ENCODE results near the gene TMEM82. TPM values are rescaled to one million over a fixed set of nuclear protein-coding genes. Genes with fewer than 3 reads are reported as not detected.

TMEM82 gene
- polyA plus RNA-seq, 2 donors, result not detected

- Histone ChIP-seq H3K36me3 (ENCODE audit: control insufficient read depth in 2 of 2, insufficient read depth in 2 of 2, low read length in 1 of 2) (no peaks in the 10 kb centered on the region), H3K4me3 (ENCODE audit: low read depth in 1 of 2, low read length in 2 of 2) (no peak overlapping the region), H3K9me3 (ENCODE audit: control insufficient read depth in 2 of 2, insufficient read depth in 1 of 2, low read depth in 1 of 2, low read length in 1 of 2) (no peaks in the 10 kb centered on the region), H3K27me3 (ENCODE audit: control insufficient read depth in 1 of 2, insufficient read depth in 2 of 2, low read length in 2 of 2) (no peaks in the 10 kb centered on the region), H3K27ac (ENCODE audit: low read depth in 2 of 2, low read length in 1 of 2) (no peak overlapping the region), H3K4me1 (ENCODE audit: control insufficient read depth in 2 of 2, insufficient read depth in 2 of 2, low read length in 1 of 2) (peaks cover 0 to 3% of the 10 kb centered on the region in 2 donors)
- WGBS, 2 donors, result 60 to 70% methylated on average over 18 to 19 of the region's 19 CpGs
These were observed 7.3 kb downstream of the TMEM82 start for GRCh38 chr1:15749399-15750291.

DNA sequence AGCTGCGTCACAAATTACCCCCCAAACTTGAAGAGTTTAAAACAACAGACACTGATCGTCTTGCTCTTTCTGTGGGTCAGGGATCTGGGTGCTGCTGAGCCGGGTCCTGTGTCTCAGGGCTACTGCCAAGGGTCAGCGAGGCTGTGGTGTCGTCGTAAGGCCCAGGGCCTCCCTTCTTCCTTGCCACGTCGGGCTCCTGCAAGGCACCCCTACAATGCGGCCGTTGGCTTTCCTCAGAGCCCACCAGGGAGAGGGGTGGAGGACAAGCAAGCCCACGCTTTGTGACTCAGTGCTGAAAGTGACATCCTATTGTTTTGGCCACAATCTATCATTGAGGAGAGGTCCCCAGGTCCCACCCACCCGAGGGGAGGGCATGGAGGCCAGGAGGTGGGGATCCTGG lies 8.6 kb downstream of the TMEM82 start:
- no peaks in the 10 kb centered on the region for H3K36me3 ChIP-seq (ENCODE audit: control insufficient read depth in 2 of 2, insufficient read depth in 2 of 2, low read length in 1 of 2)
- 91% methylated on average over 12 of the region's 12 CpGs for WGBS, 2 donors
- no peak overlapping the region for H3K4me3 ChIP-seq (ENCODE audit: low read depth in 1 of 2, low read length in 2 of 2)
- no peaks in the 10 kb centered on the region for H3K27me3 ChIP-seq (ENCODE audit: control insufficient read depth in 1 of 2, insufficient read depth in 2 of 2, low read length in 2 of 2)
- no peak overlapping the region for H3K27ac ChIP-seq (ENCODE audit: low read depth in 2 of 2, low read length in 1 of 2)
- H3K9me3 ChIP-seq (ENCODE audit: control insufficient read depth in 2 of 2, insufficient read depth in 1 of 2, low read depth in 1 of 2, low read length in 1 of 2), result no peaks in the 10 kb centered on the region
- H3K4me1 ChIP-seq (ENCODE audit: control insufficient read depth in 2 of 2, insufficient read depth in 2 of 2, low read length in 1 of 2), result peaks cover 0 to 3% of the 10 kb centered on the region in 2 donors

DNA sequence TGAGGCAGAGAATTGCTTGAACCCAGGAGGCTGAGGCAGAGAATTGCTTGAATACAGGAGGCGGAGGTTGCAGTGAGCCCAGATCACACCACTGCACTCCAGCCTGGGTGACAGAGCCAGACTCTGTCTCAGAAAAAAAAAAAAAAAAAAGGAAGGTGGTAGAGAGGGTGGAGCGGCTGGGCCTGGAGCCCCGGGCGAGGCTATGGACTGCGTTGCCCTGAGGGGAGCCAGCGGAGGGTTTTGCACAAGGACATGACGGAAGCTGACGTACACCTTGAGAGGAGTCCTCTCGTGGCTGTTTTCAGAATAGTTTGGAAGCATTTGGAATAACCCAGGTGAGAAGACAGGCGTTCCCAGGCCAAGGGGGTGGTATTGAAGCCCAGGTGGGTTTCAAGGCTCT lies 9.4 kb downstream of the TMEM82 start:
- no peaks in the 10 kb centered on the region for H3K9me3 ChIP-seq (ENCODE audit: control insufficient read depth in 2 of 2, insufficient read depth in 1 of 2, low read depth in 1 of 2, low read length in 1 of 2)
- H3K4me1 ChIP-seq (ENCODE audit: control insufficient read depth in 2 of 2, insufficient read depth in 2 of 2, low read length in 1 of 2), result peaks cover 0 to 3% of the 10 kb centered on the region in 2 donors
- WGBS, 2 donors, result 74 to 85% methylated on average over 10 of the region's 10 CpGs
- H3K27ac ChIP-seq (ENCODE audit: low read depth in 2 of 2, low read length in 1 of 2), result no peak overlapping the region
- H3K4me3 ChIP-seq (ENCODE audit: low read depth in 1 of 2, low read length in 2 of 2), result no peak overlapping the region
- no peaks in the 10 kb centered on the region for H3K36me3 ChIP-seq (ENCODE audit: control insufficient read depth in 2 of 2, insufficient read depth in 2 of 2, low read length in 1 of 2)
- H3K27me3 ChIP-seq (ENCODE audit: control insufficient read depth in 1 of 2, insufficient read depth in 2 of 2, low read length in 2 of 2), result no peaks in the 10 kb centered on the region

DNA sequence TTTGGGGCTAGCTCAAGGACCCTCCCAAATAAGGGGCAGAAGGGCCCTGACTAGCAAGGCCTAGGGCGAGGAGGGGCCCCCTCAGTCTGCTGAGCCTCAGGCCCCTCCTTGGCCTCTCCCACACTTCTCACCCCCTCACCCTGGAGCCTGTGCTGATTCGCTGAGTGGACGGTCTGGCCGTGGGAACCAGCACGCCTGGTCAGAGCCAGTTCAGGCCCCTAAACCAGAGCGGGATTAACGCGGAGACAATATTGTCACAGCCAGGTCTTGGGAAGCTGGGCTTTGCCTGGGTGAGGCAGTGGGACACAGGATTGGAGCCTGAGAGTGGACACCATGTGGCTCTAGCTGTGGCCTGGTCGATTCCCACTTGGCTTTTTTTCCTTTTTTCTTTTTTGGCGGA lies 11.5 kb downstream of the TMEM82 start:
- Histone ChIP-seq H3K27me3 (ENCODE audit: control insufficient read depth in 1 of 2, insufficient read depth in 2 of 2, low read length in 2 of 2) (no peaks in the 10 kb centered on the region), H3K9me3 (ENCODE audit: control insufficient read depth in 2 of 2, insufficient read depth in 1 of 2, low read depth in 1 of 2, low read length in 1 of 2) (no peaks in the 10 kb centered on the region), H3K27ac (ENCODE audit: low read depth in 2 of 2, low read length in 1 of 2) (no peak overlapping the region), H3K36me3 (ENCODE audit: control insufficient read depth in 2 of 2, insufficient read depth in 2 of 2, low read length in 1 of 2) (no peaks in the 10 kb centered on the region), H3K4me3 (ENCODE audit: low read depth in 1 of 2, low read length in 2 of 2) (no peak overlapping the region), H3K4me1 (ENCODE audit: control insufficient read depth in 2 of 2, insufficient read depth in 2 of 2, low read length in 1 of 2) (peaks cover 0 to 15% of the 10 kb centered on the region in 2 donors)
- WGBS, 2 donors, result 80 to 88% methylated on average over 9 to 10 of the region's 10 CpGs

DNA sequence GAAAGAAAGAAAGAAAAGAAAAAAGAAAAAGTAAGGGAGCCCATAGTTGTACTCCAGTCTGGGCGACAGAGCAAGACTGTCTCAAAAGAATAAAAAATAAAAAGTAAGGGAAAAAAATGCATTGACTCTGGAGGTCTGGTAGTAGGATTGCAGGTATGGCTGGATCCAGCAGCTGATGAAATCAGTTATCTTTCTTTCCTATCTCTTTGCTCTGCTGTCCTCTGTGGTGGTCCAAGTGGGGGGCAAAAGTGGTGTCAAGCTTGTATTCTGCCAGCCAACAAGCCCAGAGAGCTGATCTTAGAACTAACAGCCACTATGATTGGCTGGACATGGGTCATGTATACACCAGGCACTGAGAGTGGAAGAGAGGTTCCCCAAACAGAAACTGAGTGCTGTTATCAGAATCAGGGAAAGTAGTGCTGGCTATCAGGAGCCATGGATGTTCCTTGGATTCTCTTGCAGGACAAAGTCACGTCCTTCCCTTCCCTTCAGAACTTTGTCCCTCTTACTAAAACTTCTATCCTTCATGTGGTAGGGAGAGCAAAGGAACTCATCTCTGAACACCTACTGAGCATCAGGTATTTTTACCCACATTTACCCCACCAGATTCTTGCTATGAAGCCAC lies 12.8 kb downstream of the TMEM82 start:
- no peaks in the 10 kb centered on the region for H3K36me3 ChIP-seq (ENCODE audit: control insufficient read depth in 2 of 2, insufficient read depth in 2 of 2, low read length in 1 of 2)
- no peak overlapping the region for H3K4me3 ChIP-seq (ENCODE audit: low read depth in 1 of 2, low read length in 2 of 2)
- H3K9me3 ChIP-seq (ENCODE audit: control insufficient read depth in 2 of 2, insufficient read depth in 1 of 2, low read depth in 1 of 2, low read length in 1 of 2), result no peaks in the 10 kb centered on the region
- H3K27ac ChIP-seq (ENCODE audit: low read depth in 2 of 2, low read length in 1 of 2), result no peak overlapping the region
- H3K27me3 ChIP-seq (ENCODE audit: control insufficient read depth in 1 of 2, insufficient read depth in 2 of 2, low read length in 2 of 2), result no peaks in the 10 kb centered on the region
- 83 to 91% methylated on average over 2 of the region's 2 CpGs for WGBS, 2 donors
- H3K4me1 ChIP-seq (ENCODE audit: control insufficient read depth in 2 of 2, insufficient read depth in 2 of 2, low read length in 1 of 2), result peaks cover 0 to 14% of the 10 kb centered on the region in 2 donors

- H3K27me3 ChIP-seq (ENCODE audit: control insufficient read depth in 1 of 2, insufficient read depth in 2 of 2, low read length in 2 of 2), result no peaks in the 10 kb centered on the region
- no peaks in the 10 kb centered on the region for H3K36me3 ChIP-seq (ENCODE audit: control insufficient read depth in 2 of 2, insufficient read depth in 2 of 2, low read length in 1 of 2)
- H3K27ac ChIP-seq (ENCODE audit: low read depth in 2 of 2, low read length in 1 of 2), result no peak overlapping the region
- H3K4me3 ChIP-seq (ENCODE audit: low read depth in 1 of 2, low read length in 2 of 2), result no peak overlapping the region
- WGBS, 2 donors, result 69 to 78% methylated on average over 4 of the region's 4 CpGs
- H3K9me3 ChIP-seq (ENCODE audit: control insufficient read depth in 2 of 2, insufficient read depth in 1 of 2, low read depth in 1 of 2, low read length in 1 of 2), result no peaks in the 10 kb centered on the region
- peaks cover 0 to 14% of the 10 kb centered on the region in 2 donors for H3K4me1 ChIP-seq (ENCODE audit: control insufficient read depth in 2 of 2, insufficient read depth in 2 of 2, low read length in 1 of 2)
These were observed 13.3 kb downstream of the TMEM82 start for GRCh38 chr1:15755646-15756040.

- Histone ChIP-seq H3K27ac (ENCODE audit: low read depth in 2 of 2, low read length in 1 of 2) (peak overlapping the region; percentile 29 to 38), H3K36me3 (ENCODE audit: control insufficient read depth in 2 of 2, insufficient read depth in 2 of 2, low read length in 1 of 2) (no peaks in the 10 kb centered on the region), H3K27me3 (ENCODE audit: control insufficient read depth in 1 of 2, insufficient read depth in 2 of 2, low read length in 2 of 2) (no peaks in the 10 kb centered on the region), H3K4me1 (ENCODE audit: control insufficient read depth in 2 of 2, insufficient read depth in 2 of 2, low read length in 1 of 2) (peaks cover 3 to 14% of the 10 kb centered on the region in 2 donors), H3K9me3 (ENCODE audit: control insufficient read depth in 2 of 2, insufficient read depth in 1 of 2, low read depth in 1 of 2, low read length in 1 of 2) (no peaks in the 10 kb centered on the region), H3K4me3 (ENCODE audit: low read depth in 1 of 2, low read length in 2 of 2) (no peak overlapping the region)
- 33 to 35% methylated on average over 21 of the region's 21 CpGs for WGBS, 2 donors
These were observed 14.1 kb downstream of the TMEM82 start for GRCh38 chr1:15756143-15757015.

DNA sequence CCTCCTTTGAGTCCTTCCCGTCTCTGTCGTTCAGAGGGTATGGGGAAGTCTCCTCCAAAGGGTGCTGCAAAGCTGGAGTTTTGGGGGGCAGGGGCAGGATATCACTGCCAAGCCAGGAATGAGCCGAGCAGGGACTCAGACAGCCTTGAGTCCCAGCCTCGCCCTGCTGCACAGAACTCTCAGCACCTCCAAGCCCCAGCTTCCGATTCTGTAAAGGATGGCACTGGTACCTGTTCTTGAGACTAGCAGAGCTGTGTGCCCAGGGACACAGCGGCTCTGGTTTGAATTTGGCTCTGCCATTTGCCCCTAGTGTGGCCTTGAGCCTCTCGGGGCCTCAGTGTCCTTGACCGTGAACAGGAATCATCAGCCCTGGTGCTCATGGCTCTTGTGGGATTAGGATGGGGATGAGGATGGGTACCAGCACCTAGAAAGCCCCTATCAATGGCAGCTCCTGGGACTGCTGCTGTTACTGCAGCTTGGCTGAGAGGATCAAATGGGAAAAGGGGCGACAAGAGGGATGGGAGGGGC lies 14.8 kb downstream of the TMEM82 start:
- Histone ChIP-seq H3K4me1 (ENCODE audit: control insufficient read depth in 2 of 2, insufficient read depth in 2 of 2, low read length in 1 of 2) (peaks cover 3 to 14% of the 10 kb centered on the region in 2 donors), H3K27me3 (ENCODE audit: control insufficient read depth in 1 of 2, insufficient read depth in 2 of 2, low read length in 2 of 2) (no peaks in the 10 kb centered on the region), H3K36me3 (ENCODE audit: control insufficient read depth in 2 of 2, insufficient read depth in 2 of 2, low read length in 1 of 2) (no peaks in the 10 kb centered on the region), H3K27ac (ENCODE audit: low read depth in 2 of 2, low read length in 1 of 2) (peak overlapping the region; percentile 8 to 39), H3K9me3 (ENCODE audit: control insufficient read depth in 2 of 2, insufficient read depth in 1 of 2, low read depth in 1 of 2, low read length in 1 of 2) (no peaks in the 10 kb centered on the region), H3K4me3 (ENCODE audit: low read depth in 1 of 2, low read length in 2 of 2) (no peak overlapping the region)
- WGBS, 2 donors, result 61 to 76% methylated on average over 9 of the region's 9 CpGs

Measured in esophagus (tissue), 2 donors.